Measurements from ENCODE around the gene CSNK1A1L. TPM values are rescaled to one million over a fixed set of nuclear protein-coding genes. Genes with fewer than 3 reads are reported as not detected.
A peak's percentile ranks its signal among the peaks of the same experiment; 100 is the strongest.
"Not testable (repeated sequence)": the region's sequence is repeated elsewhere in the genome, so short reads cannot be mapped to it uniquely, and the experiment has no call there.

Gene CSNK1A1L
- total and polyA plus RNA-seq, 2 of the 13 experiments (the other 11 are each of a cell fraction or from before 2014, with no cell fraction given): not detected

GRCh38 chr13:37058910-37059847, 46.3 kb downstream of the CSNK1A1L start, which contains the start of gene SUPT20H (continued):
- TF ChIP-seq RFXAP (CRISPR knock-in tag; IDR thresholded peaks at IDR 0.05; ENCODE audit: borderline replicate concordance) (peak; percentile 57), U2AF1 (optimal IDR thresholded peaks at IDR 0.05; ENCODE audit: low read depth, low read length) (no peak), ZFP41 (CRISPR knock-in tag; IDR thresholded peaks at IDR 0.05; ENCODE audit: borderline replicate concordance) (no peak), LRRFIP1 (CRISPR knock-in tag; conservative IDR thresholded peaks at IDR 0.05) (no peak)

- in situ Hi-C loops (cut with HindIII; ENCODE audit: extremely low pct_ligation_motif_present, low pct_unique_long_range_greater_than_20kb); H3K27me3 ChIP-seq (ENCODE audit: control insufficient read depth in 1 of 2, insufficient read depth in 2 of 2, low read length in 2 of 2); DNase-seq (ENCODE audit: low spot score); H3K4me3 ChIP-seq (replicated peaks in 1 of 3; ENCODE audit: insufficient read depth in 1 of 3, low read depth in 2 of 3, low read length in 3 of 3); H3K9ac ChIP-seq (ENCODE audit: insufficient read depth, low read depth, low read length); ATAC-seq; CTCF ChIA-PET (ENCODE audit: low intra/inter-chr PET ratio, low total read pairs); H3K4me2 ChIP-seq (ENCODE audit: low read depth, low read length); H3K9me3 ChIP-seq (ENCODE audit: low read length); H2AFZ ChIP-seq (ENCODE audit: low read length); FAIRE-seq; H4K20me1 ChIP-seq (ENCODE audit: insufficient read depth, low read length); BruUV-seq (replicated peaks); H3K27ac ChIP-seq (ENCODE audit: extremely low read length, insufficient read depth, low read length); H3K36me3 ChIP-seq (replicated peaks in 1 of 2; ENCODE audit: control insufficient read depth in 1 of 2, insufficient read depth in 2 of 2, low read length in 2 of 2): not testable (repeated sequence)
- peaks cover 45% of the 10 kb centered on the region for H3K79me2 ChIP-seq (ENCODE audit: insufficient read depth, low read length)
- POLR2A ChIA-PET: interaction anchor here (1.8 kb wide), 1 partner anchor 55 kb away, joined by 5 read pairs; the partner anchor contains the start of gene EXOSC8
- peaks cover 18% of the 10 kb centered on the region for H3K4me1 ChIP-seq (ENCODE audit: insufficient read depth, low read length)
- intact Hi-C loops (cut with micrococcal nuclease; ENCODE audit: unreplicated experiment): loop anchor here (5.0 kb wide), 1 partner anchor 54 kb away; the partner anchor contains the start of gene EXOSC8
- 100% methylated on average over 2 of the region's 2 CpGs for WGBS (ENCODE audit: low lambda C conversion rate)
Observed at GRCh38 chr13:37056228-37056627, 49.2 kb downstream of the CSNK1A1L start.

Other genes with a start within 250 kb of the CSNK1A1L start
- gene SMAD9, start 185.4 kb downstream of the CSNK1A1L start, total RNA-seq (2016; rRNA removed; fragmentation: Illumina TruSeq; extraction: Trizol): 4.2 and 6.3 TPM in 2 replicates
- gene SMAD9, start 185.4 kb downstream of the CSNK1A1L start, polyA plus RNA-seq (2011; rRNA removed): 6.0 and 7.7 TPM in 2 replicates
- gene ALG5, start 106.3 kb downstream of the CSNK1A1L start, total RNA-seq (2016; rRNA removed; fragmentation: Illumina TruSeq; extraction: Trizol): 29.0 and 51.1 TPM in 2 replicates
- 24.5 and 27.8 TPM in 2 replicates for gene ALG5, start 106.3 kb downstream of the CSNK1A1L start, polyA plus RNA-seq (2011; rRNA removed)
- gene EXOSC8, start 104.9 kb downstream of the CSNK1A1L start, total RNA-seq (2016; rRNA removed; fragmentation: Illumina TruSeq; extraction: Trizol): 95.8 and 128 TPM in 2 replicates
- gene EXOSC8, start 104.9 kb downstream of the CSNK1A1L start, polyA plus RNA-seq (2011; rRNA removed): 28.2 and 38.6 TPM in 2 replicates
- 33.9 and 35.0 TPM in 2 replicates for gene SUPT20H, start 46.0 kb downstream of the CSNK1A1L start, total RNA-seq (2016; rRNA removed; fragmentation: Illumina TruSeq; extraction: Trizol)
- 52.1 and 63.6 TPM in 2 replicates for gene SUPT20H, start 46.0 kb downstream of the CSNK1A1L start, polyA plus RNA-seq (2011; rRNA removed)